HG03095 (cell line): ENCODE results near the gene GOSR2.

Experiments used
- ATAC-seq: cut with Tn5 transposase; IDR thresholded peaks from one replicate; pipeline ENCODE4 v1.9.1; 2021; ENCODE audit warnings: moderate library complexity; ENCODE audit not compliant: unreplicated experiment

Gene GOSR2

GRCh38 chr17:46922804-46923635, at the start of gene GOSR2:
Gene GOSR2 (plus strand): TSS chr17:46923160. CDS start chr17:46923193, 33 bp downstream.
- peak; percentile 70 for ATAC-seq

- ATAC-seq = no peak
These were observed 48.9 kb upstream of the GOSR2 start for GRCh38 chr17:46873941-46874645.

DNA sequence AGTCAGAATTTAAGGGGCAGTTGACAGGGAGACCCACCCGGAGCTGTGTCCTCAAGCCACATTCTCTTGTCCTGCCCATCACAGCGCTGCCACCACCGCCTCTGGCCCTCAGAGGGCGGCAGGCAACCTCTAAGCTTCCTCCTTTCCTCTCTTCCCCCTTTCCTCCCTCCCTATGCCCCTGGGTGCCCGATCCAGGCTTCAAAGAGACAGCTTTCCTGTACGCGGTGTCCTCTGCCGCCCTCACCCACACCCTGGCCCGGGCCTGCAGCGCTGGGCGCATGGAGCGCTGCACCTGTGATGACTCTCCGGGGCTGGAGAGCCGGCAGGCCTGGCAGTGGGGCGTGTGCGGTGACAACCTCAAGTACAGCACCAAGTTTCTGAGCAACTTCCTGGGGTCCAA, 48.1 kb upstream of the GOSR2 start:
- ATAC-seq = no peak

DNA sequence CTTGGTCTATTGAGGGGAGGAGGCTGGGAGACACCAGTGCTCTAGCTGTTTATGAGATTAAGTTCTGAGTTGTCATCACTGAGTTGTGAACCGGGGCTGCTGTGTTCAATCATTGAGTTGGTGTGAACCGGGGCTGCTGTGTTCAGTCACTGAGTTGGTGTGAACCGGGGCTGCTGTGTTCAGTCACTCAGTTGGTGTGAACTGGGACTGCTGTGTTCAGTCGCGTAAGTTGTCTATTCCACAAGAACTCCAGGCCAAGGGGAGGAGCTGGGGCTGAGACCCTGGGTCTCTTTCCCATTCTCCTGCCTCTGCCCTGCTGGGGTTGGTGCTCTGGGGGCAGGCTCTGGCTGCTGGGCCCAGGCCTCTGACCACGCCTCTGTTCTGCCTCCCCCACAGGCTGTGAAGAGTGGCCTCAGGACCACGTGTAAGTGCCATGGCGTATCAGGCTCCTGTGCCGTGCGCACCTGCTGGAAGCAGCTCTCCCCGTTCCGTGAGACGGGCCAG, 47.1 kb upstream of the GOSR2 start:
- ATAC-seq = no peak

- ATAC-seq = no peak
These were observed 46.5 kb upstream of the GOSR2 start for GRCh38 chr17:46876353-46876887.

DNA sequence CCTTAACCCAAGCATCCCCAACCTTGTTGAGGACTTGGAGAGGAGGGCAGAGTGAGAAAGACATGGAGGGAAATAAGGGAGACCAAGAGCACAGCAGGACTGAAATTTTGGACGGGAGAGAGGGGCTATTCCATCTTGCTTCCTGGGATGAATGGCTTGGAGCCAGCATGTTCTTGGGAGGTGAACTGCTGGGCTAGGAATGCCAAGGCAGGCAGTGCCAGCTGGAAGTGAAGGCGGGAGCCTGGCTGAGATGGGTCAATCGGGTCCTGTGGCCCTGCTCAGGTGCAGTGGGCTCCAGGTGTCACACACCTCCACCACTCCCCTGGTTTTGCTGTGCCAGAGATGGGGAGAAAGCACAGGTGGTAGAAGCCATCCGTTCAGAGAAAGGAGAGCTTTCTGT, 46.0 kb upstream of the GOSR2 start:
- no peak for ATAC-seq

GRCh38 chr17:46877466-46877865, 45.5 kb upstream of the GOSR2 start:
- no peak for ATAC-seq

GRCh38 chr17:46878055-46878454, 44.9 kb upstream of the GOSR2 start:
- no peak for ATAC-seq

- ATAC-seq = no peak
These were observed 43.9 kb upstream of the GOSR2 start for GRCh38 chr17:46879101-46879500.

GRCh38 chr17:46881015-46881414, 41.9 kb upstream of the GOSR2 start:
- ATAC-seq = no peak

- ATAC-seq = no peak
These were observed 40.3 kb upstream of the GOSR2 start for GRCh38 chr17:46882666-46883065.

- no peak for ATAC-seq
These were observed 39.0 kb upstream of the GOSR2 start for GRCh38 chr17:46883871-46884520.

GRCh38 chr17:46884552-46884951, 38.4 kb upstream of the GOSR2 start:
- no peak for ATAC-seq

GRCh38 chr17:46885415-46886309, 37.3 kb upstream of the GOSR2 start:
- no peak for ATAC-seq

- no peak for ATAC-seq
These were observed 36.7 kb upstream of the GOSR2 start for GRCh38 chr17:46886310-46886663.

GRCh38 chr17:46887717-46888116, 35.2 kb upstream of the GOSR2 start:
- ATAC-seq = no peak

GRCh38 chr17:46888727-46889126, 34.2 kb upstream of the GOSR2 start:
- no peak for ATAC-seq

GRCh38 chr17:46889519-46889918, 33.4 kb upstream of the GOSR2 start:
- no peak for ATAC-seq

DNA sequence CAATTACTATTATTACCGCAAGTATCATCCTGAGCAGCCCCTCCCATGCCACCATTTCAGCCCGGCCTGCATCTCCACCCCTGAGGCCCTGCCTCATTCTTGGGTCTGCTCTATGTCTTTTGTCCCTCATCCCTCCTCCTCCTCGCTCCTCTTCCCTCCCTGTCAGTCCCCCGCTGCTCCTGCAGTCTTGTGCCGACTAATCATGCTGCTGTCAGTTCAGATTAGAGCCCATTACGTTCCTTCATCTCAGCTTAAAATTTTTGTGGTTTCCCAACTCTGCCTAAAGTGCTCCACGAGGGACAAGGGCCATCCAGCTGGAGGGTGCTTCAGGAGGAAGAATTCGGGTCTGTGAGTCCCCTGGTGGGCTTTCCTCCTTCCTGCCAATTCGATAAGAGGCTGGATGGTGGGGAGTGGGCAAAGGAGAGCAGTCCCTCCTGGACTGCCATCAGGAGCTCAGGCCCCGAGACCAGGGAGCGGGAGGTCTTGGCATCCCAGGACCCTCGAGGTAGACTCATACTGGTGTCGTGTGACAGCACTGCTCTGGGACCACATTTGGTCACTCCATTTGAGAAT, 32.9 kb upstream of the GOSR2 start:
- no peak for ATAC-seq

GRCh38 chr17:46890638-46891037, 32.3 kb upstream of the GOSR2 start:
- no peak for ATAC-seq
